HG03457 (cell line): ENCODE data around the gene NEMP2.
"Not testable (repeated sequence)": the region's sequence is repeated elsewhere in the genome, so short reads cannot be mapped to it uniquely, and the experiment has no call there.

Experiments used
- ATAC-seq: cut with Tn5 transposase; IDR thresholded peaks from one replicate; pipeline ENCODE4 v1.9.1; 2021; ENCODE audit warnings: moderate number of reproducible peaks; ENCODE audit not compliant: unreplicated experiment

The NEMP2 gene

DNA sequence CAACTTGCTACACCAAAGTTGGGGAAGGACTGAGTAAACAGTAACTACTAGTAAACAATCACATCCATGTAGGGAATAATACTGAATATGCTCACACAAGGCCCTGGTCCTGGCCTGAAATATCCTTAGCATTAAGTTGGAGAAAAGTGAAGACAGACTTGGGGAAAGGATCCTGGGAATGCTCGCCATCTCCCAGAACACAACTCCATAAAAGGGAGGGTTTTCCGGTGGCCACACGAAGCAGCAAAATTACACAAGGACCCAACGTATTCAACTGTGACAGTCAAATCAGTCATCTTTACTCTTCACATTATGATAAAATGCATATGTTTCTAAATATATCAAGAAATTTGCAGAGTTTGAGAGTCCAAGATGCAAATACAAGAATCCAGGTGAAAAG is 7.3 kb downstream of the NEMP2 start:
- ATAC-seq = no peak

DNA sequence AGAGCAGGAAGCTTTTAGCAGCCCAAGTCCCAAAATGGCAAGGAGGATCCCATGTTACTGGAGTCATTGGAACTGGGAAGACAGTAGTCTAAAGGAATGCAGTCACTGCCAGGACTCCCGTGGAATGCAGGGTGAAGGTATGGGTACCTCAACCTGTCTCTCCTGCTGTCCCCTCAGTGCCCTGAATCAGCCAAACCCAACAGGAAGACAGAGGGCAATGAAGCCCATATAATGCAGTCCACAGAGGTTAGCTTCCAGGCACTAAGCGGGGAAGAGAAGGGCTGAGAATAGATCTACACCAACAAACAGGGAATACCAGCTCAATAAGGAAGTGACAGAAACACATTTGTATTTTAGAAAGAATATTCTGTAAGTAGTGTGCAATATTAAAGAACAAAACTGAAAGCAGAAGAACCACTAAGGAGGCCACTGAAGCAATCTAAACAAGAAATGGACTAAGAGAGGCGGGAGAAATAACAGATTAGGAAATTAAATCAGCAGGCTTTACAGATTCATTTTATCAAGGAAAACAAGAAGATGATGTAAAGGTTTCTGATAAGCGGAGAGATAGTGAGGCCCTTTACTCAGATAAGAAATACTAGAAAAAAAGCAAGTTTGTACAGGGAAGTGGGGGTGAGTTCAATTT is 8.3 kb downstream of the NEMP2 start:
- no peak for ATAC-seq

DNA sequence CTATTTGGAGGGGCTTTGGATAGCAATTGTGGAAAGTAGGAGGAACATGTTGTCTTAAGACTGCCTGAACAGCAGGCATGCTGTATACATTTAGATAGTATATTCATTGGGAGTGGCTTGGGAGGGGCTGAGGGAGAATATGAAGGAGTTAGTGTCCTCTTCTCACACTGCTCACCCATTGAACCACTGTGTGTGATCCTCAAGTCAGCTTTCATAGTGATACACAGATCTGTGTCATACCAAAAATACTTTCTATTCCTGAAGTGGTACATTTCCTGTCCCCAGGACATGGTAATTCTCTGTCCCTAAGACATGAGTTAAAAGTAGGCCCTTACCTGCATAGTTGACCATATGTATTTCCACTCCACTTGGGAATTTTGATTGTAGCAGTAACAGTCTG is 9.6 kb downstream of the NEMP2 start:
- ATAC-seq = no peak

DNA sequence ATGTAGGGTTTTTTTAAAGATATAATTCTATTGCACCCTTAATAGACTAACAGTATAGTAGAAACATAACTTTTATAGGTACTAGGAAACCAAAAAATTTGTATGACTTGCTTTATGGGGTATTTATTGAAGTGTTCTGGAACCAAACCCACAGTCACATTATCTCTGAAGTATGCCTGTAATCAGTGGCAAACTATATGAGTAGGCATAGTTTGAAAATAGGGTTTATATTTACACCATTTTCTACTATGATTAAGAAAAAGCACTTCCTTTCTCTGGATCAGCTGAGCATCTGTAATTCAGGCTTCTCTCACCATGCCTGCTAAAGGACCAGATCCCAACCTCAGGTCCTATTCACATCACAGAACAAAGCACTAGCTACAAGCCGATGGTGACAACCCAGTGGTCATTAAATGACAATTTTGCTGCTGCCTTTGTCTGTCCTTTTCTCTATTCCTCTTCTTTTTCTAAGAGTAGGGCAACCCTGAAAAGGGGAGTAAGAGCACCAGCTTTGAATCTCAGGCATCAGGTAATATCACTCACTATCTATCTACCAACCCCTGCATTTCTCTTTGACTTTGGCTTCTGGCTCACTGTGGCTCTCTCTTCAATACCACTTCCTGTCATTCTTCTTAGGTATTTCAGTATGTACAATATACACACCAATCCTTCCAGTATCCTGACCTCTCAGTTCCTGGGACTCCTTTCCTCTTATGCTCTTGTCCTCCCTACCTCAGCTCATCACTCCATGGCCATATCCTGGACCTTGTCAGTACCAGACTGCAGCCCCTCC is 14.4 kb downstream of the NEMP2 start:
- no peak for ATAC-seq

DNA sequence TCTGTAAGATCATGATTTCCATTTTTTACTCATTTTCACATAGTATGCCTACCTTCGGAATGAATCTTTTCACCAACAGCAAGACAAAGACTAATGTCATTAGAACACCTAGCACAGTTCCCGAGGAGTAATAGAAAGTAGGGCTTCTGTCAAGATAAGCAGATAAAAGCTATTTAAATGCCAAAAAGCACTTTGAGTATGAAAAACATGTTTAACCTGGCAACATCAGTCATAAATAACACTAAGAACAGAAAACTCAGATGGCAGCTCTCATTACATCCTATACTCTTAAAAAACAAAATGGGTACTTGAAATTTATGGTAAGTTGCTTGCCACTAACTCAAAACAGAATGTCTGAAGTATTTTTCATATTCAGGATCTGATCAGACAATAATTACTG is 17.1 kb downstream of the NEMP2 start:
- no peak for ATAC-seq

DNA sequence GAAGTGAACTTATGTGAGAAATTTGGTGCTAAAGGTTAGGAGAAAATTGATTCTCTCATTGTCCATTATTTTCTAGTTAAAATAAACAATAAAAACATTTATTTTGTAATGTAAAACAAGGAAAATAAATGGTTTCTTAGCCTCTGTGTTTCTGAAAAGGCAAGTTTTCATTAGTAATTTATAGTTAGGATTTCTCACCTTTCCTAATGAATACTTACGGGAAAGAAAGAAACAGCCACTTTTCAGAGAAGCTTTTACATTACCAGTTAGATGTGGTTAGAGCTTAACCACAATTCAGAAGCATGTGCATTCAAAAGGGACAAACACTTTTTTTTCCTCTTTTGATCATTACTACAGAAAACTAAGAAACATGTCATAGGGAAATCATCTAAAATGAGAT is 18.8 kb downstream of the NEMP2 start:
- ATAC-seq = no peak

DNA sequence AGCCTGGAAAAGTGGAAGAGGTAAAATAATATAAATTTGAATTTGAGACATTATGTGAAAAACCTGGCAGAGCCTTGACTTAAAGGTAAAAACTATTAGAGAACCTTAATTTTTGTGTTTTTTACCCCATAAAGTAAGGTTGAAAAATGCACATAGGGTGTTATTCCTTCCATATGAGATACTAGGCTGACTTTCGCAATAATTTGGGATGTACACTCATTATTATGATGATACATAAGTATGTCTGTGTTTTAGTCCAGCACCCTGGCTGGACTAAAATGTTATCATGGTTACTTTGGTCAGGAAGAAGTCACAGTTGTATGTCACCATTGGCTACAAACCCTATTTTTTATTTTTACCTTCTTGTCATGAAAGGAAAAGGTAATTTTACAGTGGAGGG is 19.8 kb downstream of the NEMP2 start:
- ATAC-seq = no peak

DNA sequence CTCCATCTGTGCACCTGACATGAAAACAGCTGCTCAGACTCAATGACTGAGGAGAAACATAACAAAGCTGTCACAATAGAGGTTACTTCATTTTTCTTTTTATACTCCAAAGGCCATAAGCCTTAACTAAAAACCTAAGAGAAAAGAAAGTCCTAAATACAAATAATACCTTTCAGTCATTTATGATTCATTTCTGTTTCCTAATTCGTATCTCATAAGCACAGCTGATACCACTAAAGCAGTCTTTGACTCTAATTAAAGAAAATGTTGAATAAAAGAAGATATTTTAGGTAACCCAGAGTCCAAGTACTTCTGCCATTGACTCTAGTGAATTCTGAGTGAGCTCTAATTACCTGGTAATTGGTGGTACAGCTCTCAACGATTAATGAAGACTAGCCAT is 20.6 kb downstream of the NEMP2 start:
- no peak for ATAC-seq

DNA sequence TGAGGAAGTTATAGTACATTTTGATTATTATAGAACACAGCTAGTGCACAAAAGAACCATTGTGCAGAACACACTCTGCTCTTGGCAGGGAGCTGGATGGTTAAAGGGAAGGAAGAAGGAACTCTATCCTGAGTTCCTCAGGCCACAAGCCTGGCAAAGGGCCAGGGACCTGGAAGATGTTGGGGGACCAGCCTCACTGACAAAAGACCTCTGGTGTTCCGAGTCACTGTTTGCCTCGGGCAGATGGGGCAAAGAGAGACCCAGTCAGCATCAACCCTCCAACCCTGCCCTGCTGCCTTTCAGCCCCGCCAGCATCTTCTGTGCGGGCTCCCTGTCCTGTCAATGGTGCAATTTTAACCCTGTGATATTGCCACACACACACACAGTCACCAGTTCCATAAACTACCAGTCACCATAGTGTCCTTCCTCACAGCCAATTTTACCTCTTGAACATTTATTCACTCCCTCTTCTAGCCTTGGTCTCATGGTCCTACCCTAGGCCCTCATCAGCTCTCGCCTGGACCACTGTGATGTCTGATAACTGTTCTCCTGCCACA is 21.9 kb downstream of the NEMP2 start:
- ATAC-seq = no peak

DNA sequence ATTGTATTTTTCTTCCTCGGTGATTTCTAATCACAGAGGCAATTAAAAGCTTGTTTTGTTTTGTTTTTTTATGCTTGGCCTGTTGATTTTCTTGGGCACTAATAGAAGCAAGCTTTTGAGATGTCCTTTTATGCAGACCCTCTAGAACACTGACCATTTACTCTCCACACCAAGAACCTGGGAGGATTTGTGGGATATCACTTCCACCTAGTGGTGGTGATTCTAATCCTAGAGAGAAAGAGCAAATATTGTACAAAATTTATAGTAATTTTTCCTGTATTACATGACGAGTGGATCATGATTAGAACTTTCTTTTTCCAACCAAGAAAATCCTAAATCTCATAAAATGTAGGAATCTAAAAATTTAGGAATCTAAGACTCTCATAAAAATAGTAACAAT is 23.4 kb downstream of the NEMP2 start:
- ATAC-seq = no peak

DNA sequence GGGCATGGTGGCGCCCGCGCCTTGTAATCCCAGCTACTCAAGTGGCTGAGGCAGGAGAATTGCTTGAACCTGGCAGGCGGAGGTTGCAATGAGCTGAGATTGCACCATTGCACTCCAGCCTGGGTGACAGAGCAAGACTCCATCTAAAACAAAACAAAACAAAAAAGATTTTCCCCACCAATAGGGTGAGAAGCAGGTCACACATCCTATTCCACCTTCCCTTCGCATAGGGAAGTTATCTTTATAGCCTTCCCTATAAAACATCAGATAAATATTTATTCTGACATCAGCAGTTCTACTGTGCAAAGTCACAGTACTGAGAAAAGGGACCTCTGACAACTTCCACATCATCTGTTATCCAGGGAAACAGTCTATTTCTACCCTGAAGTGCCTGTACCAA is 24.6 kb downstream of the NEMP2 start:
- ATAC-seq = not testable (repeated sequence)

DNA sequence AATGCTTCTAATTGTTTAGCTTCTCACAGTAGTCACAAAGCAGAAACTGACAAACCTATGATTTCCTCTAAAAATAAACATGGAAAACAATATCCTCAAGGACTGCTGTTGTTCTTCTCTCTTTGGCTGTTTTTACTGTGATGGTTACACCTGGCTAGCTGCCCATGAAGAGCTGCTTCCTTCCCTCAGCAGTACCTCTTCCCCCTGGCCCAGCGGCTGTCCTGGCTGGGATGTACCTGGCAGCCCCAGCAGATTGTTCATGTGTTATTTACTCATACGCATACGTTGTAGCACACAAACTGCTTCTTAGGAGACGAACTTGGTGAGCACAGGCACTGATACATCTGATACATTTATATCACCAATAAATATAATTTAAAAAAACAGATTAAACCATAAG is 27.4 kb downstream of the NEMP2 start:
- ATAC-seq = no peak

DNA sequence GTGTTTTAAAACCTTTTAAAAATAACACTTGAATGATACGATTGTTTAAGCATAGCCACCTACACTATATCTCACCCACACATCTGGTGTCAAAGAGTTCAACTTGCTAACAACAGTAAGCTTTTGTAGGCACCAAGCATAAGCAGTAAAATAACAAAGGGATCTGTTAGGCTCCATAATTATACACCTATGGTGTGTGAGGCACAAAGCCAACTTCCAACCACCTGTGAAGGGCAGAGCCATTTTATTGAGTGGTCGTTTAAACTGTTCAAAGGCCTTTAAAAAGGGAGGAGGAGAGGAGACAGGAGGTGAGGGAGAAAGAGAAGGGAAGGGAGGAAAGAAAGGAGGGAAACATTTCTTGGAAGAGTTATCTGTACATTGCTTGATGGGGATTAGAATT is 27.9 kb downstream of the NEMP2 start:
- no peak for ATAC-seq

DNA sequence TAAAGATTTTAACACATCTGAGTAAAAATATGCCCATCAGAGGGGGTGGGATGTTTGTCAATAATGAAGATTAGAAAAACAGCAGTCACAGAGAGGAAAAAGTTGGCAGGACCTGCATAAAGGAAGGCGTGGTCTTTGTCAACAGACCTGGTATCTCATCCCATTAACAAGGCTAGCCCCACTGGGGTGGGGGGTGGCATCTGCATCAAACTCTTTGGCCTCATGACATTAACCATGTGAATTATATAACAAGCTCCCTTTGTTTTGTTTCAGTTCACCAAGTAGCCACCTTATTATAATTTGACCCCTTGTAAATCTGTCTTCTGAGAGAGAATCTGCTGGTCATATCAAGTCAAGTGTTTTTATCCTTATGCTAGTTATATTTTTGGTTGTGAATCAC is 28.8 kb downstream of the NEMP2 start:
- ATAC-seq = no peak

DNA sequence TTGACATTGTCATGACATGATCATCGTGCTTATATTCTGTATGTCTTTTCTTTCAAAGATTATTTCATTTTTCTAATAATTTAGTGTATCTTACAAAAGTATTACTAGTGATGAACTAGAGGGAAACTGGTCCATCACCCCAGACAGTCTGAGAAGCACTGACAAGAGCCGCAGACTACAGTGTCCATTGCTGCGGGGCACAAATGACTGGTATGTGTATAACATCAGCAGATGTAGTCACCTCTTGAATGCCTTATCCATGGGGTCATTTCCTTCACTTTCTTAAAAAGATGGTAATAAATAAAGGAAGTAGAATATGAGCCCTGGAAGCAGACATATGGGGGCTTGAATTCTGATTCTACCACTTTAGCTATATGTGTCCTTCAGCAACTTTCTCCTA is 29.6 kb downstream of the NEMP2 start:
- ATAC-seq = no peak

DNA sequence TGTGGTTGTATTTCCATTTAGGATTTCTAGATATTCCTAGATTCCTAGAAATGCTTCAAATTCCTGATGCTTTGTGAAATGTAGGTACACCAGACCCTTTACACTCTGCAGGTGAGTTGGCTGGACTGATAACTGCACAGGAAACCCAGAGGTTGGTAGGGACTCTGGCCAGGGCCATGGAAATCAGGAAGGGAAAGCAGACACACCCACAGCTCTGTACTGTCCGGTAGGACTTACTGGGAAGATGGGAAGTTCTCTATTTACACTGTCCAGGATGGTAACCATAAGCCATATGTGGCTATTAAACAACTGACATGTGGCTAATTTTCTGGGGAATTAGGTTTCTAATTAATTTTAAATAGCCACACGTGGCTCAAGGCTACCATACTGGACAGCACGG is 31.4 kb downstream of the NEMP2 start:
- no peak for ATAC-seq

DNA sequence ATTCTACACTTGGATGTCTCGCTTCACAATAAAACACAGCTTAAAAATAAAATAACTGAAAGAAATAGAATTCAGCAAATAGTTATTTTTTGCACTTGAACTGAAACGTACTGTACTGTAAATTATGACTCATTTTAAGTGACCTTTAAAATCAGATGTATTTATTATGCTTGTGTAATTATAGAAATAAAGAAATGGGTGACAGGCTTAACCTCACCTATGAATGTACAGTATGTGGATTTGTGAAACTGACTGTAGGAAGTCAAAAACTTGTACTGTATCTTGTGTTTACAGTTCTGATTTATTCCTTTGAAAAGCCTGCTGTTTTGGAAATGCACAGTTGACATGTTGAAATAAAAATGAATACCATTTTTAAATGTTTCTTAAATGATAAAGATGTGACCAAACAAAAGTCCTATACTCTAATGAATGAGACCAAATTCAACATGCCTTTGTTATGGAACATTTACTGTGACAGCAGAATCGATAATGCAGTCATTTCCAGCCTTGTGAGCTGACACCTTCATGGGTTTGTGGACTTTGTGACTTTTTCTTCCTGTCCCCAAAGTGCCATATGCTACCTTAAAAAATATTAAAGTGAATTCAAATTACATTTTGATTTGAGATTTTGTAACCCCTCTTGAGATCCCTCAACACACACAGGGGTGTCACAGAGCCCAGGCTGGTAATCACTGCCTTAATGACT is 32.7 kb downstream of the NEMP2 start:
- no peak for ATAC-seq

DNA sequence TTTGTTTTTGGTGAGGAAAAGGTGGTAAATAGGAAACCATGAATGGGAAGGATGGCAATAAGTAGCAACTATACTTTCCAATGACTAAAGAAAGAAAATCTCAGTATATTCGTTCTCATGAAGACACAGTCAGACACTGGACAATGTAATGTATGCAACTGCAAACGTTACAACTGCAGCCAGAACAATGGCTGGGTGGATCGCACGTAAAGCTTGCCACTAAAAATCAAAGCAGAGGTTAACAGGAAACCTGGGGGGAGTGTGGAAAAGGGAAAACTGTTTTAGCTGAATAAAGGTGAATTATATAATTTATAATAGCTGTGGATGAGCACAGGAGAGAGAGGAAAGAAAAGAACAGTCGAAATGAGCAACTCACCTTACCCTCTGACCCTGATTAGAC is 33.3 kb downstream of the NEMP2 start:
- ATAC-seq = no peak

DNA sequence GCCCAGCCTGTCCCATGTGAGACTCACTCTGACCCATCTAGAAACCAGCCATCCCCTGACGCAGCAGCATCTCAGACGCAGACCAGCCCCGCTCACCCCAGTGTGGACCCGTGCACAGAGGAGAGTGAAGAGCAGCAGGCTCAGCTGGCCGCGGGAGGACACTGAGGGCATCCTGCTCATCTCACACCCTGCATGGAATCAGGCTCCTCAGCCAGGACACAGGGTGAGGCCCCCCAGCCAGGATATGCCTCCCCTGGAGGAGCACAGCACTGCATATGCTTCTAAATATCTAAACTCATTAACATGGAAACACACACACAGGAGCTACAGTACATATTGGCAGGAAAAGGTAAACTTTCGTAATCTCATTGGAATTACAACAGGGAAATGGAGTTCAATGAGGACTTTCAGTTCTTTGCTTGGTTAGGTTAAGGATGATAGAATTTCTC is 34.4 kb downstream of the NEMP2 start:
- no peak for ATAC-seq

DNA sequence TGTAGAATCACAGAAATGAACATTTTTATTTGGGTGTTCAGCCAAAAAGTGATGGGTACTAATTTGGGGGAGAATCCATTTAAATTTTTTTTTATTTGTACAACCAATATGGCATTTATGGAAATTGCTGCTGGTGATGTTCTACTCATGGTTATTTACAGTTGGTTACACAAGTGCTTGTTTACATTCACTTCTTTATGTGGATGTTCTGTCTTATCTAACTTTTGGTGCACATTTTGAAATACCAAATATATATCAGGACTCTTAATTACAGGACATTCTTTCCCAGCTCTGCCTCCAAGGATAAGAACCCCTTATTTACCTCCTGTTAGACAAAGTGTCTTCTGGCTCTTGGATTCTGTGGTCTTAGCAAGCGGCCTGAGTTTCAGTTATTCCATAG is 35.2 kb downstream of the NEMP2 start:
- no peak for ATAC-seq

DNA sequence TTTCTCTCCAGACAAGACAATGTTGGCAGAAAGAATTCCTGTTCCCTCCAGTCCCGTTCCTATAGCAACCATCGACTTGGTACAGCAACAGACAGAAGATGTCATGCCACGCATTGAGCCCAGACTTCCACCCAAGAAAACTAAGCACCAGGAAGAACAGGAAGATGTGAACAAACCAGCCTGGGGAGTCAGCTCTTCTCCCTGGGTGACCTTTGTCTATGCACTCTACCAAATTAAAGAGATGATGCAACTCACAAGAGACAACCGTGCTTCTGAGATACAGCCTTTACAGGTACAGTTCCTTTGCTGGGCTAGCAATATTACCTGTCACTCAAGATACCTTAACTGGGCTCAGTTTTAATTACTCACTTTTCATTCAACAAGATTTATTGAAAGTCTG is 37.1 kb downstream of the NEMP2 start:
- no peak for ATAC-seq
